Epidermal melanocyte (primary cell): ENCODE results near the gene PHF14.
A peak's percentile ranks its signal among the peaks of the same experiment; 100 is the strongest.
"Not testable (repeated sequence)": the region's sequence is repeated elsewhere in the genome, so short reads cannot be mapped to it uniquely, and the experiment has no call there.

Experiments used
- DNase-seq: peaks from one replicate; pipeline ENCODE4 v3.0.0; 2011; ENCODE audit warnings: low spot score; ENCODE audit not compliant: insufficient read length

The PHF14 gene

DNA sequence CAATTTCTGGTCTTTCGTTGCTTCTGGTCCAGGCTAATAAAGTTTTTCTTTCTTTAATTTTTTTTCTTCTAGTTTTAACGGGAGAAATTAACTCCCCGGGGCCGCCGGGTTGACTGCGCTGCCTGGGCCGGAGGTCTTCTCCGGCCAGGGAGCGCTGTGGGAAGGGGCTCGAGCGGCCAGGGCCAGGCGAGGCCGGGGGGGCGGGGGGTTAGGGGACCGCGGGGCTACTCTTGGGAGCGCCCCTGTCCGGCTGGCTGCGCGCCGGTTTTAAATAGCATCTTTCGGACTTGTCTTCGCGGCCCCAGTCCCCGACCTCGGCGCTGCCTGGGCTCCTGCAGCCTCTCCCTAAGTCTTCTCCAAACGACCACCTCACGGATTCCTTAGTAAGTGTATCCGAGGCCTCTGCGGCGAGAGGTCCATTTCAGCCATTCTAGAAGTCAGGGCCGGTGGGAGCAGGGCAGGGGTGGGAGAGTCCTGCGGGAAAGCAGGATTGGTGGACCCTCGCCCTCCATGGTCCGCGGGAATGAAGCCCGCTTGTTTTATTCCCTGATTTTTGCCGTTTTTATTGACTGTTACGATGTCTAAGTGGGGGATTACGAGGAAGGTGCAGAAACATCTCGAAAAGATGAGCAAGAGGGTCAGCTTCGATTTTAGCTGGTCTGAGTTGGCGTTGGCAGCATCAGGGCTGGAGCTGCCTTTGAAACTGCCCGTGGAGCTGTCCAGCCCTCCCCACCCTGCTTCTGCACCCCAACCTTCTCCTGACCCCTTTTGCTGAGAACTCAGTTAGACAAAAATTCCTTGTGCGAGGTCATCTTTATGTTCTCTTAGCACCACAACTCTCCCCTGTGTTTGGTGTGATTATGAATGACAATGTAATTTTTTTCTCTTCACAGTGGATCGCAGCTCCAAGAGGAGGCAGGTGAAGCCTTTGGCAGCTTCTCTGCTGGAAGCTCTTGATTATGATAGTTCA, 555 bp downstream of the PHF14 start:
- DNase-seq = peak; percentile 26

DNA sequence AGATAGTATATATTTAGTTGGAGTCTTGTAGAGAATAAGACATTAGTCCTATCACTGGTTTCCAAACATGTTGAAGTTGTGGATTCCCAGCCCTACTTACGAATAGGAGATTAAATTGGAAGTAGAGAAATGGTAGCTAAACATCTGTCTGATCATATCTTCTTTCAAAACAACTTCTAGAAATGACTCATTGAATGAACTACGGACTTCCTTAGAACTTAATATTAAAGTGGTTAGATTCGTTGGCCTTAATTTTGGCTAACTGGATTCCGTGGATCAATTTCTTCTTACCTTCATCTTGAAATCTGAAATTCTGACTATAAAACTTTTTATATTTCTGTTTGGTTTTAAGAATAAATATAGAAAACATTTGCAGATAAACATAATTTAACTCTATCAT, 3.4 kb downstream of the PHF14 start:
- DNase-seq = no peak

- DNase-seq = no peak
Measured at GRCh38 chr7:10981317-10981716, 7.6 kb downstream of the PHF14 start.

DNA sequence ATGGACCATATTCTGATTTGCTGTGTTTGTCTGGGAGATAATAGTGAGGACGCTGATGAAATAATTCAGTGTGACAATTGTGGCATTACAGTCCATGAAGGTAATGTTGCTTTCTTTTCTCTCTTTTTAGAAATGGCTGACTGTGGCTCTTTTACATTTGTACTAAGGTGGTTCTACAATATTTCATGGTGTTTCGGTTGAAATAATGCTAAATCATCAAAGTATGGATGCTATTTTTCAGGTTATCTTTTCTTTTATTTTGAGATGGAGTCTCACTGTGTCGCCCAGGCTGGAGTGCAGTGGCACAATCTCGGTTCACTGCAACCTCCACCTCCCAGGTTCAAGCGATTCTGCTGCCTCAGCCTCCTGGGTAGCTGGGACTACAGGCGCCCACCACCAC, 17.1 kb downstream of the PHF14 start:
- DNase-seq = not testable (repeated sequence)

DNA sequence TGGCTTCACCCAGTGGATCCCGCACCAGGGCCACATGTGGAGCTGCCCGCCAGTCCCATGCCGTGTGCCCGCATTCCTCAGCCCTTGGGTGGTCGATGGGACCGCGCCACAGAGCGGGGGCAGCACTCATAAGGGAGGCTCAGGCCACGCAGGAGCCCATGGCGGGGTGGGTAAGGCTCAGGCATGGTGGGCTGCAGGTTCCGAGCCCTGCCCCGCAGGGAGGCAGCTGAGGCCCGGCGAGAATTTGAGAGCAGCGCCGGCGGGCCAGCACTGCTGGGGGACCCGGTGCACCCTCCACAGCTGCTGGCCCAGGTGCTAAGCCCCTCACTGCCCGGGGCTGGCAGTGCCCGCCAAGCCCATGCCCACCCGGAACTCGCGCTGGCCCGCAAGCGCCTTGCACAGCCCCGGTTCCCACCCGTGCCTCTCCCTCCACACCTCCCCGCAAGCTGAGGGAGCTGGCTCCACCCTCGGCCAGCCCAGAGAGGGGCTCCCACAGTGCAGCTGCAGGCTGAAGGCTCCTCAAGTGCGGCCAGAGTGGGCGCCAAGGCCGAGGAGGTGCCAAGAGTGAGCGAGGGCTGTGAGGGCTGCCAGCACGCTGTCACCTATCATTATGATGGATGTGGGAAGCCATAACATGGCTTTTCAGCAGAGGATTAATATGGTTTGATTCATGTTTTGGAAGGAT, 22.0 kb downstream of the PHF14 start:
- not testable (repeated sequence) for DNase-seq

DNA sequence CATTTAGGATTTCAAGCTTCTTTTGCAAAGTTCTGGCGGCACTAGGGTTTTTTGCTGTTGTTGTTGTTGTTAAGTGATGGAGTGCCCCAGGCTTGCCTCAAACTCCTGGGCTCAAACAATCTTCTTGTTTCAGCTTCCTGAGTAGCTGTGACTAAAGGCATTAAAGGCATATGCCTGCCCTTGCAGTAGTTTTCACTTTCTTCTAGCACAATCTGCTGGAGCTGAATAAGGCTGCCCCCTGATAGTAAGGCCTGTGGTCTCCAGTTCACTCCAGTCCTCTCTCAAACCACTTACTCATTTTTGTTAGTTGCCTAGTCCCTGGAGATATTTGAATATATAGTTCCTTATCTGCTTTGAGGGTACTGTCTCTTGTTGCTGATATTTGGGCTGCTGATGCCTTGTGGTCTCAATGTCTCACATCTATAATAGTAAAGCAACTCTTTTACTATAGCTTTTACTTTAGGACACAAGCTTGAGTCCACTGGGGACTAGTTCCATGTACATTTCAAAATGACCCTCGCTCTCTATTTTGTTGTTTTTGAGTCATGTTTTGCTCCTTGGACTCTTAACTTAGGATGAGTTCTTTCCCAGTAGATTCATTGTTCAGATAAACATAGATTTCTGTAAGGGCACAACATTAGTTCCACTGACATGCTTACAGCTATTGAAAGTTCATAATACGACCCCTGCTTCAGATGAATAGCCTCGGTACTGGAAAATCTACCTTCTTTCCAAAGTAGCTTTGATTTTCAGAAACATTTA, 25.5 kb downstream of the PHF14 start:
- DNase-seq = peak; percentile 17

DNA sequence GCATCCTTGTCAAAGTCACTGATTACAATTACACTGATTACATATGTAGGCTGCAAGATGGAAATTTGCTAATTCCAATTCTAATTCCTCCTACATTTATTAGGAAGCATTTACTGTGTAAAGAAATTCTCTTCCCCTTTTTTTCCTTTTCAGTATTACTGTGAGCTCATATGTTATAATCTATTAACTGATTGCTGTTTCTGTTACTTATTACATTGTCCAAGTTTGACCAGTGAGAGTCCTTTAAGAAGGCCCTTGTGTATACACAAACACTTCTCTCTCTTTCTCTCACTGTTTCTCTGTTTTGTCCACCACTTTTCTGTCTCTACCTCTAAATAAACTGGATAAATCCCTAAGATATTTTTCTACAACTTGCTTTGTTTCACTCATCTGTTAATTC, 31.5 kb downstream of the PHF14 start:
- no peak for DNase-seq

DNA sequence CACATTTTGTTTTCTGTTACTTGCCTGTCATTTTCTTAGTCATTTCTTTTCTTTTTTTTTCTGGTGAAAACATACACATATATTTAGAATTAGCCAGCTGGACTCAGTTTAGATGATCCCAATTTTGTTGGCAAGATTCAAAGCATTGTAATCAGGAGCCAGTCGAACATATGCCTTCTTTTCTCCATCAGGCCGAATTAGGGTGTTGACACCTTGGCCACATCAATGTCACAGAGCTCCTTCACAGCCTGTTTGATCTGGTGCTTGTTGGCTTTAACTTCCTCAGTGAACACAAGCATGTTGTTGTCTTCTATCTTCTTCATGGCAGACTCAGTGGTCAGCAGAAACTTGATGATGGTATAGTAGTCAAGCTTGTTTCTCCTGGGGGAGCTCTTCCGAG, 32.6 kb downstream of the PHF14 start:
- no peak for DNase-seq

DNA sequence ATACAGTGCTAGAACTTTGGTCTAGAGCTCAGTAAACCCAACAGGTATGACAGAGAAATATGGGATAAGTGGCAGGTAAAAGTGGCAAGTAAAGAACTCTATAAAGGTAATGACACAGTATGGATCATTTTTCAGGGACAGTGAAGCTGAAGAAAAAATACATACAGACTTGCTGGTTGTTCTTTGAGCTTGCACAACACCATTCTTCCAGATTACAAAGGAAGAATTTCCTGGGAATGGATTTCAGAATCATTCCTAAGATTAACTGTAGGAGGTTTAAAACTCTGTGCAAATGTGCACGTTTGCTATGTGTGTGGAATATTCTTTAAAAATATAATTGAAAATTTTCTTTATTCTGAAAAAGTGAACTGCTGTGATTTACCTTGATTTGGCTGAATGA, 36.0 kb downstream of the PHF14 start:
- DNase-seq = no peak

DNA sequence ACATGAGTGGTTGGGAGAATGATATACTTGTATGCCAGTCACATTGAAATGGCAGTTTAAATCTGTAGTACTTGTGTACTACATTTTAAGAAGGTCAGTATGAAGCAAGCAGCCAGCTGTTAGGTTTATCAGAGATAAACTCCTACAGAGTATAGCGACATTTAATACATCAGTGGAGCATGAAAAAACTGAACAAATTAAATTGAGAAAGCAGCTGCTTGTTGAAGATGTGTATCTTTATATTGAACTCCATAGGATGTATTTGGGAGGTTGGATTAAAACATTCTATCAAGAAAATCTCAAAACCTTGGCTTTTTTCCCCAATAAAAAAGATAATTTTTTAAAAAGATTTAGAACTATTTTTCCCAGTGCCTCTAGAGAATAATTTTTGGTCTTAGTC, 47.8 kb downstream of the PHF14 start:
- no peak for DNase-seq

DNA sequence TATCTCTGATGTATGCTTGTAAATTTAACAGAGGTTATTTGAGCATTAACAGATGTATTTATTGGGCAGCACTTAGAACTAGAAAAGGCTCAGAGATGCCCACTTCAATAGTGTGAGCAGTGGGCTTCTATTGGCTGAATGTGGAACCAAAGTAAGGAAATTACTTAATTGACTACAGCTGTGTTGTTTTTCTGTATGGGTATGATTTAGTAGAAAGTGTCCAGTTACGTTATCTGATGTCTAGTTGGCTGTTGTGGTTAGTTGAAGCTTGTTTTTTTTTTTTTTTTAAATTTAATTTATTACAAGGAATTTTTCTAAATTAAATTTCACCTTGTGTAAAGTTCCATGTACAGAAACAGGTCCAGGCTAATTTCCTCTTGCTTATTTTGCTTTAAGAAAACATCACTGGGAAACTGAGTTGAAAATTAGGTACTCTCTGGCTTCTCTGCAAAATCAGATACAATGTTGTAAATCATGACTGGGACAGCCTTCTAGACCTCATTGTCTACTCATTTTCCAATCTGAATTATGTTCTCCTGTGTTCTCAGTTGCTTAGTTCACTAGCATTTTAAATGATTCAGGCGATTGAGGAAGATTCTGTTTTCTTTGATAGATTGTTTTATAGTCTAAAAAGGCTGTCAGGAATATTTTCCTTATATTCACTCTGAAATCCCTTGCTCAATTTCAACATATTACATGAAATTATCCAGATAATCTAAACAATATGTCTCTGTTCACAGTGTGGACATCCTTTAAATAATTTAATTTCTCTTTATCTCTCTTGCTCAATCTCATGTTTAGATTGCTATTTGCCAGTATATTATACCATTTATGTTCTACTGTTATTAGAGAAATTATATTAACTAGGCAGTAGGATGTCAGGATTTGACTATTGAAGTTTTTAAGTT, 53.0 kb downstream of the PHF14 start:
- no peak for DNase-seq

GRCh38 chr7:11035661-11036060, 62.0 kb downstream of the PHF14 start:
- no peak for DNase-seq

GRCh38 chr7:11039974-11040373, 66.3 kb downstream of the PHF14 start:
- DNase-seq = no peak

GRCh38 chr7:11054033-11054432, 80.4 kb downstream of the PHF14 start:
- no peak for DNase-seq

- no peak for DNase-seq
Measured at GRCh38 chr7:11060893-11061292, 87.2 kb downstream of the PHF14 start.

DNA sequence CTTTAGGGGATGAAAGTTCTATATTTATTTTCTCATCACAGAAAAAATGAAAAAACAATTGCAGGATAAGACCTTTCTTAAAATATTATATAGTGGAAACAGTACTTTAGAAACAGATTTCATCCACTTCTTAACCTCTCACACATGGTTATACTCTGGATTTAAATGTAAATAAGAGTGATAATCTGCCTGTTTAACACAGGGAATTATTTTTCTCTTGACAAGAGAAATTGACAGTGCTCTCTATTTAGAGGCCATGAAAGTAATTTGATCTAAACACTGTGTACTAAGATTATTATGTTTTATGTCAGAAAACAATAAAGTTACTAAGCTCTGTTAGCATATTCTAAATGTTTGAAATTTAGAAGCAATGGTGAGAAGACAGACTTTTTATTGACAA, 88.4 kb downstream of the PHF14 start:
- DNase-seq = no peak

DNA sequence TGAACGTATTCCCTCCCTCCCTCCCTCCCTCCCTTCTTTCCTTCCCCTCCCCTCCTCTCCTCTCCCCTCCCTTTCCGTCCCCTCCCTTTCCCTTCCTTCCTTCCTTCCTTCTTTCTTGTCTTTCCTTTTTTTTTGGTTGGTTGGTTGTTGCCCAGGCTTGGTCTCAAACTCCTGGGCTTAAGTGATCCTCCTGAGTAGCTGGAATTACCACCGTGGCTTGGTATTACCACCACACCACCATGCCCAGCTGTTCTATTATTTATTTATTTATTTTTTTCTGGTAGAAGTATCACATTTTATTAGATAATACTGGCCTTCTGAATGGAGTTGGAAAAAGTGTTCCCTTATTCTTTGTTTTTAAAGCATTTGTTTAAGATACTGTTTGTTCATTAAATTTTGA, 95.9 kb downstream of the PHF14 start:
- DNase-seq = no peak

- DNase-seq = no peak
Measured at GRCh38 chr7:11077816-11078215, 104.1 kb downstream of the PHF14 start.

DNA sequence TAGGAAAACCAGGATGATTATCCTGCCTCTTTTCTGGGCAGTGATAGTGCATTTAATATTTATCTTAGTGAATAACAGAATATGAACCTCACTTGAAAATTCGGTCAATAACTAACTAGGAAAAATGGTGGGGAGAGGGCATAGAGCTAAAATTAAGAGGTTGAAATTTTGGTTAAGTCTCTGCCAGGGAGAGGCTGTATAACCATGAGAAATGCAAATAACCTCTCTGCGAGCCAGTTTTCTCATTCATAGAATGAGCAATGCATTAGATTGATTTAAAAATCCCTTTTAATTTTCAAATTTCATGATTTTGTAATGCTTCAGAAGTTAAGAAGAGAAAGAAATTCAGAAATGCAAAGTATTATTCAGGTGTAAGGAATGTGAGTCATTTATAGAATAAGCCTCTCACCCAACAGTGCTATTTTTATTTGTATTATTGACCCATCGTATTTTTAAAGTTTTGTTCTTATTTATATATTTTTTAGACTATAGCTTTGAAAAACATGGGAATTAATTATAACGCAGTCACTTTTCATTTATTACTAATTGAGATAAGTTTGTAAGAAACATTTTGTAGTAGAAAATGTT, 104.7 kb downstream of the PHF14 start:
- no peak for DNase-seq

- DNase-seq = no peak
Measured at GRCh38 chr7:11079907-11080306, 106.2 kb downstream of the PHF14 start.

- no peak for DNase-seq
Measured at GRCh38 chr7:11082121-11082520, 108.4 kb downstream of the PHF14 start.
